GM10266 (cell line): Measurements from ENCODE around the gene HNRNPH2.

Source experiments
- DNase-seq: peaks from one replicate; pipeline ENCODE4 v3.0.0; 2012; ENCODE audit errors: extremely low spot score
- TF ChIP-seq, protein P1 (sequence below): IDR thresholded peaks from 2 replicates; pipeline ENCODE4 v1.5.1; 2012; ENCODE audit warnings: mild to moderate bottlenecking, low read depth; ENCODE audit not compliant: control insufficient read depth, insufficient read depth; ENCODE audit errors: missing control alignments

HNRNPH2 gene

DNA sequence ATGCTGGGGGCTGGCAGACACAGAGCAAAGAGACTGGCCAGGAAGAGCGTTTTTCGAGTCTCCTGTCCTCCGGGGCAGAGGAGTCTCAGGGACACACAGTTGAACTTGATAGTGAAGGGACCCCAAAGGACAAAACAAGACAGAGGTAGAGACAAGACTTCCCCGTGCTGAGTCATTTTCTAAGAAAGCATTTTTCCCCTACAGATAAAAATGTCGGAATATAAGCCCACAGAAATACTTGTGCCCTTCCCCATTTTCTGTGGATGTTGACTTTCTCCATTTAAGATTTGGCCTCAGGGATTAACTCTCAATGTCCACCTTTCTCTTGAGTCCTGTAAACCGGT, 21.5 kb upstream of the HNRNPH2 start:
- no peak for DNase-seq
- TF ChIP-seq, protein P1, sequence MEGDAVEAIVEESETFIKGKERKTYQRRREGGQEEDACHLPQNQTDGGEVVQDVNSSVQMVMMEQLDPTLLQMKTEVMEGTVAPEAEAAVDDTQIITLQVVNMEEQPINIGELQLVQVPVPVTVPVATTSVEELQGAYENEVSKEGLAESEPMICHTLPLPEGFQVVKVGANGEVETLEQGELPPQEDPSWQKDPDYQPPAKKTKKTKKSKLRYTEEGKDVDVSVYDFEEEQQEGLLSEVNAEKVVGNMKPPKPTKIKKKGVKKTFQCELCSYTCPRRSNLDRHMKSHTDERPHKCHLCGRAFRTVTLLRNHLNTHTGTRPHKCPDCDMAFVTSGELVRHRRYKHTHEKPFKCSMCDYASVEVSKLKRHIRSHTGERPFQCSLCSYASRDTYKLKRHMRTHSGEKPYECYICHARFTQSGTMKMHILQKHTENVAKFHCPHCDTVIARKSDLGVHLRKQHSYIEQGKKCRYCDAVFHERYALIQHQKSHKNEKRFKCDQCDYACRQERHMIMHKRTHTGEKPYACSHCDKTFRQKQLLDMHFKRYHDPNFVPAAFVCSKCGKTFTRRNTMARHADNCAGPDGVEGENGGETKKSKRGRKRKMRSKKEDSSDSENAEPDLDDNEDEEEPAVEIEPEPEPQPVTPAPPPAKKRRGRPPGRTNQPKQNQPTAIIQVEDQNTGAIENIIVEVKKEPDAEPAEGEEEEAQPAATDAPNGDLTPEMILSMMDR, result no peak

DNA sequence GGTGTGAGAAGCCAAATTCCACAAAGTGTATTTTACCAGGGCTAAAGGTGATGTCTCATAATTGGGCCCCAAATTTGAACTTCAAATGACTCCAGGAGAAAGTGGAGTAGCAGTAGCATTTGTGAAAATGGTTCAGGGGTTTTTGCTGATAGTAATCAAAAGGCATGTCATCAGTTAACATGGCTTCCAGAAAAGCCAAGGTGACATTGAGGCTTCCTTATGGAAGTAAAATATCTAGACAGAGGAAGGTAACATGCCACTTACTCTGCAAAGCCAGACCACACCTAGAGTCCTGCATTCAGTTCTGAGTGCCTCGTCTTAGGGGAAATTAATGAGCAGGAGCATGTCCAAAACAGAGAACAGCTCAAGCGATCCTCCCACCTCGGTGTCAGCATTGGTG, 19.4 kb upstream of the HNRNPH2 start:
- TF ChIP-seq, protein P1, result no peak
- DNase-seq, result no peak

DNA sequence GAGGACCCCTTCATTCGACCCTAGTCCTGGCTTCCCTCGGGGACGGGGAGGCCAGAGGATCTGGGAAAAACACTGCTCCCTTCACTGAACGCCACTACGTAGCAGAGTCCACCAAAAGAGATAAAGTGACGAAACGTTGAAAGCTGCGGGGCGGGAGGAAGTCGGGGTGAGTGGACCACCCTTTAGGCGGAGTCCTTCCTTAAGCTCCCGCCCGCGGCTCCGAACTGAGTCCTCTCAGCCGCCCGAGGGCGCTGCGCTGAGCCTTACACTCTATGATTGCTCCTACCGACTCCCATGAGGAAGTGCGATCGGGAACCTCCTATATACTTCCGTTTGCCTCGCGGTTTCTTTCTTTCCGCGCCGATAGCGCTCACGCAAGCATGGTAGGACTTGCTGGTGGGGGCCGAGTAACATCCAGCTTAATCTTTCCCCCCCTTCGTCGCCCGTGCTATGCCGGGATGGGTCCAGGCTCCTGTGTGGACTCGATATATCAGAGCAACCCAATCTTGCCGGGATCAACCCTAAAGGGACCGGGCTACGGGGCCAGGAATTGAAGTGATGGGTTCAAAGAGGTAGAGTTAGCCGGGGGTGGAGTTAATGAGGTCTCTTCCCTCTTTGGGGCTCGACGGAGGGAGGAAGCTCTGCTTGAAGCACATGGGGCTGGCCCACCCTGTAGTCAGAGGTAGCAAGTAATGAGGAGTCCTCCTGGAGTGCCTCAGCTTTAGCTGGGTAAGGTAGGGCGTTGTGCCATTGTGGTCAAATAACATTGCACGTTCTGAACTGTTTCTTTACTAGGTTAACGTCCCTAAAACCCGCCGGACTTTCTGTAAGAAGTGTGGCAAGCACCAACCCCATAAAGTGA, 17.1 kb upstream of the HNRNPH2 start, which contains the start of gene RPL36A:
Gene RPL36A (plus strand): TSS at position 348 of the 862 bp plus-strand sequence. CDS start 33 bp downstream, at position 381.
- peak; percentile 65 for DNase-seq
- TF ChIP-seq, protein P1, result peak; percentile 65

DNA sequence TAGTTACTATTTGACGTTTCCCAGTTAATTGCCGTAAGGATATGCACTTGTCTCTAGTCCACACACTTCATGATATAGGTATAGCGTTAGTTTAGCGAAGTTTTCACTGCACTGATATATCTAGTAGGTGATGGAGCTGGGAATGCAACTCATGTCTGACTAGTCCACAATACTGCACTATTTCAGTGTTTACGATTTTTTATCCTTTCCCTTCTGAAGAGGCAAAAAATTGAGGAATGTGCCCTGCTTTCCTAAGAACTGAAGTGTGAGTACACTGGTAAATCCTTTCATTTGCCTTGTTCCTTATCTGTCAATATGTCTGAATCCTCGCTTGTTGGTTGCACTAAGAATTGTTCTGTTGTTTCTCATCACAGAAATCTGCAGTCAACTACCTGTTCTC, 16.2 kb upstream of the HNRNPH2 start:
- DNase-seq, result no peak
- TF ChIP-seq, protein P1, result no peak

DNA sequence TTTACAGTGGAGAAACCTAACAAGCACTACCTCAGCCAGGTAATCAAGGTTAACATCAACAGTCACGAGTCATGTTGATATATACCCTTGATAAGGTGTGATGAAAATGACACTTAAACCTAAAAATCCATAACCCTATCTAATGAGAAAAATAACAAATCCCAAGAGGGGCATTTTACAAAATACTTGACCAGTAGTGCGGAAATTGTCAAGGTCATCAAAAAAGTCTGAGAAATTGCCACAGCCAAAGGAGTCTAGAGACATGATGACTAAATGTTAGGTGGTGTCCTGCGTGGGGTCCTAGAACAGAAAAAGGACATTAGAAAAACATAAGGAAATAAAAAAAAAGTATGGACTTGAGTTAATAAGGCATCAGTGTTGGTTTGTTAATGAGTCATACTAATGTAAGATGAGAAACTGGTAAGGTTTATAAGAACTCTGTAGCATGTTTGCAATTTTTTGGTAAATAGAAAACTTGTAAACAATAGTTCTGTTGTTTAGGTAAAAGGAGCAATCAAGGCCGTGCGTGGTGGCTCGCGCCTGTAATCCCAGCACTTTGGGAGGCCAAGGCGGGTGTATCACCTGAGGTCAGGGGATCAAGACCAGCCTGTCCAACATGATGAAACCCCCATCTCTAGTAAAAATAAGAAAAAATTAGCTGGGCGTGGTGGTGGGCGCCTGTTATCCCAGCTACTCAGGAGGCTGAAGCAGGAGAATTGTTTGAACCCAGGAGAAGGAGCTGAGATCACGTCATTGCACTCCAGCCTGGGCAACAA, 14.3 kb upstream of the HNRNPH2 start:
- TF ChIP-seq, protein P1, result no peak
- DNase-seq, result no peak

DNA sequence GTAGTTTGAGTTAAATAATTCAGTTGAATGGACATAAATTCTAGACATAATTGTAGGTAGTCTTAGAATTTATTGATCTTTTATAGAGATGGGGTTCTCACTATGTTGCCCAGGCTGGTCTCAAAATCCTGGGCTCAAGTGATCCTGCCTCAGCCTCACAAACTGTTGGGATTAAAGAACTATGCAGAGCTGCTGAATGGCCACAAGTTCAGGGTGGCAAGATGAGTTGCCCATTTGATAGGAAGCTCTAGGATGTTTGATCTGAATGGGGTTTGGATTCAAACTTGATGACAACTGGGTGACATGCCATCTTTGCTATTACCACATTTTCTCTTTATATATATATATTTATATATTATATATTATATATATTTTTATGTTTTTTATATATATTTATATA, 13.7 kb upstream of the HNRNPH2 start:
- no peak for DNase-seq
- TF ChIP-seq, protein P1, result no peak

DNA sequence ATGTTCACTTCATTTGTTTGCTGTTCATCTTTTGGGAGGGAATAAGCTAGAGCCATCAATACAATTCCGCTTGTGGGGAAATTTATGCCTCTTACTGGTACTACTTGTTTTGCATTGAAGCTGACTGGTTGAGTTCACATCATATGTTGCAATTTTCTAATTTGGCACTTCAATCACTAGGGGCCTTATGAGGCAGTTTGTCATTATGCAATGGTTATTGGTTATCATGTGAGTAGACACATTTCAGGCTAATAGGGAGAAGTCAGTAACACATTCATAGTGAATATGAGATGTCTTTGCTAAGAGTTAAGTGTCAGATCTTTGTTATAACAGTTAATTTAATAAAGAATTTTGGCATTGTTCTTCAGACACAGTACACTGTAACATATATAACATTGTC, 12.2 kb upstream of the HNRNPH2 start:
- DNase-seq, result no peak
- TF ChIP-seq, protein P1, result no peak
